ENCODE measurements around the gene RHOG.
A peak's percentile ranks its signal among the peaks of the same experiment; 100 is the strongest.

GRCh38 chr11:3882655-3883054 lies 41.9 kb upstream of the RHOG start:
- TF ChIP-seq, protein P1, sequence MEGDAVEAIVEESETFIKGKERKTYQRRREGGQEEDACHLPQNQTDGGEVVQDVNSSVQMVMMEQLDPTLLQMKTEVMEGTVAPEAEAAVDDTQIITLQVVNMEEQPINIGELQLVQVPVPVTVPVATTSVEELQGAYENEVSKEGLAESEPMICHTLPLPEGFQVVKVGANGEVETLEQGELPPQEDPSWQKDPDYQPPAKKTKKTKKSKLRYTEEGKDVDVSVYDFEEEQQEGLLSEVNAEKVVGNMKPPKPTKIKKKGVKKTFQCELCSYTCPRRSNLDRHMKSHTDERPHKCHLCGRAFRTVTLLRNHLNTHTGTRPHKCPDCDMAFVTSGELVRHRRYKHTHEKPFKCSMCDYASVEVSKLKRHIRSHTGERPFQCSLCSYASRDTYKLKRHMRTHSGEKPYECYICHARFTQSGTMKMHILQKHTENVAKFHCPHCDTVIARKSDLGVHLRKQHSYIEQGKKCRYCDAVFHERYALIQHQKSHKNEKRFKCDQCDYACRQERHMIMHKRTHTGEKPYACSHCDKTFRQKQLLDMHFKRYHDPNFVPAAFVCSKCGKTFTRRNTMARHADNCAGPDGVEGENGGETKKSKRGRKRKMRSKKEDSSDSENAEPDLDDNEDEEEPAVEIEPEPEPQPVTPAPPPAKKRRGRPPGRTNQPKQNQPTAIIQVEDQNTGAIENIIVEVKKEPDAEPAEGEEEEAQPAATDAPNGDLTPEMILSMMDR (conservative IDR thresholded peaks at IDR 0.05 in 1 of 2, IDR thresholded peaks at IDR 0.05 in 1 of 2; ENCODE audit: extremely low read depth in 1 of 2, insufficient read depth in 1 of 2, low read depth in 1 of 2, low read length in 2 of 2), result peak in 1 of 2 donors; percentile 11
- no peak for TF ChIP-seq EZH2 (IDR thresholded peaks at IDR 0.05; ENCODE audit: borderline replicate concordance, low read length)
